SK-N-MC (cell line): ENCODE data around the gene MTHFS.

Experiments used
- EZH2 ChIP-seq: fragments of 200-600 bp; sonication (generic); IDR thresholded peaks from one replicate; pipeline ENCODE4 v1.6.1; 2017; ENCODE audit warnings: antibody characterized with exemption
- POLR2AphosphoS5 ChIP-seq: IDR thresholded peaks from 2 replicates; pipeline ENCODE4 v1.6.1; 2012; ENCODE audit warnings: mild to moderate bottlenecking, low read depth, low read length, borderline replicate concordance

DNA sequence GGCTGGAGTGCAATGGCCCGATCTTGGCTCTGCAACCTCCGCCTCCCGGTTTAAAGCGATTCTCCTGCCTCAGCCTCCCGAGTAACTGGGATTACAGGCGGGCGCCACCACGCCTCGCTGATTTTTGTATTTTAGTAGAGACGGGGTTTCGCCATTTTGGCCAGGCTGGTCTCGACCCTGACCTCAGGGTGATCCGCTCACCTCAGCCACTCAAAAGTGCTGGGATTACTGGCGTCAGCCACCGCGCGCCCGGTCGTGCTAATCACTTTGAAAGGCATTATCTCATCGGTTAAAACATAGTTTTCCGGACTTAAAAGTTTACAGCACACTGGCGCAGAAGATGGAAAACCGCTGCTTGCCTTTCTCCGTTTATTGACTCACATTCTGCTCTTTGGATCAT, 27.6 kb upstream of the MTHFS start:
- TF ChIP-seq POLR2AphosphoS5, result no peak
- TF ChIP-seq EZH2, result no peak
